Left lobe of liver (tissue), 2 donors: Measurements from ENCODE around the gene MXRA7. TPM values are rescaled to one million over a fixed set of nuclear protein-coding genes. Genes with fewer than 3 reads are reported as not detected.
A peak's percentile ranks its signal among the peaks of the same experiment; 100 is the strongest.

ENCODE experiments used
- ATAC-seq: fragments of 200-7000 bp; cut with Tn5 transposase; one replicate; pipeline ENCODE4 v1.9.1; 2020; ENCODE audit warnings: mild to moderate bottlenecking, moderate library complexity
- DNase-seq: peaks from one replicate; pipeline ENCODE4 v3.0.0-alpha.2; 2020; ENCODE audit warnings: low spot score
- total RNA-seq: library from RNA; stranded (reverse); gene quantifications from one replicate; pipeline ENCODE4 v1.2.1, GENCODE V29; 2021
- donor health status: DM: no; HTN: no; CAD: no; lungs with moderate emphysema.
- donor health status: DM: no; HTN: yes; CAD: no.

The MXRA7 gene
- total RNA-seq, 1 donor from 2014 or later = 9.3 TPM

DNA sequence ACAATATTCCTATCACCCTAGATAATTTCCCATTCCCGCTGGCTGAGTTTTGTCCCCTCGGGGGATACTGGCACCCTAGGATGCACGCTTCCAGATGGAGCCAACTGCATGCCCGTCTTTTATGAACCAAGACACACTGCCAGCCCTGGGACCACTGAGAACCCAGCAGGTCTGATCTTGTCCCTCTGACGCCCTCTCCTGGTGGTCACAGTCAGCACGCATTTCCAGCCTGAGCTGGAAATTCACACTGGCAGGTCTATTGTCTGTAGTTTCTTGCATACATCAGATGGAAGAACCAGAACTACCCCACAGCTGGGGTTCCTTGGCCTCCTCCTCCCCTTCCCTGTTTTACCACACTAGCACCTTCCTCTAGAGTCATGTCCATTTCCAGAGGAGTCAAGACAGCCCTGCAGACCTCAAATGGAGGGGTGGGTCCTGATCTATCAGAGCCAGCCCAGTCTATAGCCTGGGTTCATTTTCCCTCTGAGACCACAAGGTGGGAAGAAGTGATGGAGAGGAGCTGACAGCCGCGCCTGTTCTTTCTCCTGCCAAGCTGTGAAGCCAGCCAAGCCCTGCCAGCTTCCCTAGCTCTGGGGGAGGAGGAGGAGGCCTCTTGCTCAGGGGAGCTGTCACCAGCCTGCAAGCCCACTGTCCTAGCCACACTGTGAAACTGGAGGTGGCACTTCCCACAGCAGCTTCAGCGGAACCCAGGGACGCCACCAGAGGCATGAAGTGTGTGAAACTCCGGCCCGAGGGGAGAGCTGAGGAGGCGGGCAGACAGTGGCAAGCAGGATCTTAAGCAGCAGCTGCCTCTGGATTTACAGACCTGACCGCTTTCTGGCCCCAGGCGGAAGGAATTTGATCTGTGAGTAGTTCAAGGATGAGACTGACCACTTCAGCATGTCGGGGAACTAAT, 29.3 kb downstream of the MXRA7 start:
- peak; percentile 62 for DNase-seq
- peak; percentile 78 for ATAC-seq

DNA sequence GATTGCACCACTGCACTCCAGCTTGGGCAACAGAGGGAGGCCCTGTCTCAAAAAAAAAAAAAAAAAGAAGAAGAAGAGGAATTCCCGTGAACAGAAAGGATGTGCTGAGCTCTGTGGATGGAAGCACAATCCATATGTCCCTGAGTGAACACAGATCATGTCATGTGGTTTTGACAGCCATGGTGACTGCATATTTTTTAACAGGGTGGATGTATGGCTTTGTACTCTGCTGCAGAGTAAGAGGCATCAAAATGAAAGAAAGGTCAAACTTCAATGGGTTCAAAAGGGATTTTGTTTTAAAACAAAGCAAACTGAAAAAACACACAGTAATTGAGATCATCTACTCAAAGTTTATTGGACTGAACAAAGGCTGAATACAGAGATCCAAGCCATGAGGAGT, 31.5 kb downstream of the MXRA7 start:
- DNase-seq = no peak
- ATAC-seq = no peak

DNA sequence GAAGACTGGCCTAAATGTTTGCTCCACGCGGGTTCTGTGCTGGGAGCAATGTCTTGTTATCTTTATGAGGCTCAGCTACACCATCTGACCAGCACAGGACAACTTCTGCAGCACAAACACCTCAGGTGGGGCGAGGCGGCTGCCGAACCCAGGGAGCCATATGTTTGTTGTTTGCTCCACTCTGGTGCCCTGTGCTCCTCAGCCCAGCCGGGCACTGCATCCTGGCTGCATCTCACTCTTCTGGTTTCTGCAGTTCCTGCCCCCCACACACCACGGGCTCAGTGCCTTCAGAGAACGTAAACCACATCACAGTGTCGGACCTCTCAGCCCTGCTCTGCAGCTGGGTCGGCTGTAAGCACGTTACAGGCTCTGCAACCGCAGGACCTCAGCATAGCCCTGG, 32.4 kb downstream of the MXRA7 start:
- DNase-seq = no peak

DNA sequence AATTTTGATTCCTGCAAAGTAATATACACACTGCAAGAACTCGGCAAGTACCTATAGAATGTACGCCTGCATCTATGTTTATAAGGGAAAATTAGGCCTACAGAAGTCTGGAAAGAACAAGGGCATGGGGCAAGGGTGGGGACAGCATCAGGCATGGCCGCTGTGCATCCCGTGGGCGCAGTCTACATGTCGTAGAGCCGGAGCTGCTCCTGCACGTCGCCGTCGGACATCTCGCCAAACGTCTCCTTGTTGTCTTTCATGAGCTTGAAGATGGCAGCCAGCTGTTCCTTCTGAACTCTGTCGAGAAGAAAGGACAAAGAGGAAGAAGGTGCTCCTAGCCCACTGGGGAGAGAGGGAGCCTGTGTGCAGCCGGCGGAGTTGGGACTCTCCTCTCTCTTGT, 33.4 kb downstream of the MXRA7 start:
- ATAC-seq (no peak), DNase-seq (no peak)

More for the DNA sequence above, 32.4 kb downstream of the MXRA7 start:
- no peak for ATAC-seq

DNA sequence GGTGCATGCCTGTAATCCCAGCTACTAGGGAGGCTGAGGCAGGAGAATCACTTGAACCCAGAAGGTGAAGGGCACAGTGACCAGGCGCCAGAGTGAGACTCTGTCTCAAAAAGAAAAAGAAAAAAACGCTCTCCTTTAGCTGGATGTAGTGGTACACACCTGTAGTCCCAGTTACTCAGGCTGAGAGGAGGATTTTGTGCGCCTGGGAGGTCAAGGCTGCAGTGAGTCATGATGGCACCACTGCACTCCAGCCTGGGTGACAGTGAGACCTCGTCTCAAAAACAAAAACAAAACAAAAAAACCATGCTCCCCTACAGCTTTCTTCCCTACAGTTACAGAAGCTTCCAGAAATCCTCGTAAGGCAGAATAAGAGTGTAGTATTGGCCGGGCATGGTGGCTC, 34.1 kb downstream of the MXRA7 start:
- ATAC-seq = no peak

DNA sequence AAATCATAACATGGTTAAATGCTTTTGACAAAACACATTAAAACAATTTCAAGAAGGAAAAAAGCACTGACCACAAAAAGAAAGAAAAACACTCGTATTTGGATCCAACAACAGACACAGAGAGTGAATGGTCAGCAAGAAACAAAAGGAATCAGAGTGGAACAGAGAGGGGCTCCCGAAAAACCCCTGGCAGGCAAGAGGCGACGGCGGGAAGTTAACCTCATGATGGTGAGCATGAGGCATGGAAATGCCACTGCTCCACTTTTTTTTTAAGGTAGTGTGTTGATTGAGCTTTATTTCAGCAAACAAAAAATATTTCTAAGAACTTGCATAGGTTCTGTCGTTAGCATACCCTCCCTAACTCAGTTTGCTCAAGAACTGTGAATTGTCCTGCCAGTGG, 35.1 kb downstream of the MXRA7 start:
- no peak for ATAC-seq
- no peak for DNase-seq

More for the DNA sequence above, 34.1 kb downstream of the MXRA7 start:
- DNase-seq = no peak

DNA sequence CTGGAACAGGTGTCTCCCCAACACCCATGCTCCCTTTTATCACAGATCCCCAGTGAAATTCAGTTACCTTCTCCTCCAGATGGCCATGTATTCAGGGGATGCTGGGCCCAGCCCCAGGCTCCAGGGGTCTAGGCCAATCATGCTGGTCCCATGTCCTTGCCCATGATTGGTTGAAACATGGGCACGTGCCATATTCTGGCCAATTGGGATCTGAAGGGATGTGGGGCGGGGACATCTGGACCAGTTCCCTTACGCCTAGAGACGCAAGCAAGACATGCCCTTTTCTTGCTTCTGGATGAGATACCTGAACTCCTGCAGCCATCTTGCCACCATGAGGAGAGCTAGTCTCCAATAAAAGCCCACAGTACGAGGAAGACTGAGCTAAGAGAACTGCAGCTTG, 36.2 kb downstream of the MXRA7 start:
- DNase-seq (no peak), ATAC-seq (no peak)

DNA sequence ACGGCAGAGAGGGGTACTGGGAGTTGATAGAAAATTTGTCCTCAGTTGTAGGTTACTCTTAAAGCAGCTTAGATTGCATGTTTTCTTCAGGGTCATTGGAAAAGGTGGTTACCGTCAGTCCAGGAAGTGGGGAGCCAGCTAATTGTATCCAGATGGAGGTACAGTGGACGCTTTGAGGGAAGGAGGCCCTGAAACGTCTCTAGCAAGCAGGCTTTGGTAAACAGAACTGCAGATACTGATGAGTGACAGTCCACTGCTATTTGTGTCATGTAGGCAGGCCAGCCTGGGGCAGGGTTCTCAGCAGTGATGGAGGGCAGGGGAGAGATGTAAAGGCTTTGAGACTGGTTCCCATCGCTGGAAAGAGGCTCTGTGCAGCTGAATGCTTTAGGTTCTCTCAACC, 37.0 kb downstream of the MXRA7 start:
- ATAC-seq = no peak
- DNase-seq = no peak

DNA sequence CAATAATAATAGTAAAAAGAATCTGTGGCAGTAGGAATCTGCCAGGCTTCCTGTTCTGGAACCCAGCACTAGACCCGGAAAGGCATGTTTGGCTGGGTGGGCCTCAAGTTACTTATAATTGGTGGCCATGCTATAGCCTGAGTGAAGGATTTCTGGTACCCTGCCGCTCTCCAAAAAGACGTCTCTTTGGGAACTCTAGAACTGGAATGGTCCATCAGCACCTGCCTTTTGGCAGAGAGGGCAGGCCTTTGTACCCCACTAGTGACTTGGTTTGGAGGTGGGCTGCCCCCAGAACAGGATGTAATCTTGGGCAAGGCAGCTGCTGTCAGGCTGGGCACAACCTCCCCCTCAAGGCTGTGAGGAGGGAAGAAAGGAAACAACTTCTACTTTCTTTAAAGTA, 37.9 kb downstream of the MXRA7 start:
- DNase-seq = no peak
- no peak for ATAC-seq

DNA sequence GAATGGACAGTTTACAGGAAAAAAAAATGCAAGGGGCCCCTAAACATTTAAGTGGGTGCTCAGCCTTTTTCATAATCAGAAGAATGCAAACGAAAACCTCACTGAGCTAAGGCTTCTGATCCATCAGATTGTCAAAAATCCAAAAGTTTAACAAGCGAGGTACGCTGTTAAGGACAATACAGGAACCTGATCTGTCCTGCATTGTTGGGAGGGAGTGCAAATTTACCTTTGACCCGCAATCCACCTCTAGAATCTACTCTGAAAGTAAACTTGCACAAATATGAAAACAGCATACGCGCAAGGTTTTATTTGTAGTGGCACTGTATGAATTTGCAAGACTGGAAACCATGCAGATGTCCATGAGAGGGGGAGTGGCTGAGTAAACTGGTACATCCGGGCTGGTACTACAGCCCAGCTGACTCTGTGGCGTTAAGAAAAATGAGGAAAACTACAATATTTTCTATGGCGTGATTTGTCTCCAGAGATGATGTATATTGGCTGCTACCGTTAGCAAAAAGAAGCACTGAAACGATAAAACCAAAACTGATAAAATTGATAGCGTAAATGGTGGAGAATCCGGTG, 38.4 kb downstream of the MXRA7 start:
- DNase-seq (no peak), ATAC-seq (peak; percentile 33)

DNA sequence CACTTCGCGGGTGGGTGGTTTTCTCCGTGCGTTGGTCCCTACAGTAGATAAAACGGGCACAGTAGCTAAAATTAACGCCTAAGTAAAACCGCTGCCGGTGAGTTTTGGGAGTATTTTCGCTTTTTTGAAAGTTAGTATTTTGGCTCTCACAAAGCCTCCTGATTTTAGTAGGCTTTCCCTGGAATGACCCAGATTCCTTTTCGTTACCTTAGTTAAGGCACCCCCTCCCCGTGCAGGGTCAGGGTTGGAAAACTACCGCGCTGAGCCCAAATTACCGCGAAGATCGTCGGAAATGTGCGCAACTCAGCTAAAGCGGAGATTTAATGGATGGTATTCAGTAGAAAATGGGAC, 38.9 kb downstream of the MXRA7 start:
- no peak for DNase-seq
- ATAC-seq = peak; percentile 3

DNA sequence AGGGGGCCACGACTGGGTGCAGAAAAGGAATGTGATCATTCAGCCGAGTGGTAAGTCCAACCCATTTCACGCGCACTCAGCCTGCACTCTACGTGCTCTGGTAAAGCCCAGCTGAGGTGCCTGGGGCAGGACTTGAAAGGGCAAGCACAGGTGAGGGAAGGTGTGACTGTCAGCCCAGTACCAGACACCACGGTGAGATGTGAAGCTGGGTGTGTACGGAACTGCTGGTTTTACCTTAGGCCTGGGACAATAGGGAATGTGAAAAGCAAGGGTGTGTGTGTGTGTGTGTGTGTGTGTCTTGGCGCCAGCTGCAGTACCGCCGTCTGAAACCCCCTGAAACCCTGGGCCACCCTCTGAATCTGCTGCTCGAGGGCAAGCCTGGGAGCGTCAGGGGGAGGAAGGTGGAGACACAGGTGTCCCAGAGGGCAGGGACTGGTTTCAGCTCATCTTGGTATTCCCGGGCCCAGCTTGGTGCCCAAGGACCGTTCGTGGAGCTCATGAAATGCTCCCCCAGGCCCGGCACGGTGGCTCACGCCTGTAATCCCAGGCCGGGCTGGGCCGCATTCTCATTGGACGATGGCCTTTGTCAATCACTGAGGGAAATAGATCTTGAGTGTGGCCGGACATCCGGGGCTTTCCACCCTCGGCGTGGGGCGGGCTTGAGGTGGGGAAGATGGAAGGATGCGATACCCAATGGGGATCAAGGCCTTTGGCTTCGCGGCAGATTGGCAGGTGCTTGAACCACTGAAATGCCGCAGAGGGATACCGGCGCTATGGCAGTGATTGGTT, 39.4 kb downstream of the MXRA7 start:
- ATAC-seq = peak; percentile 97
- peak; percentile 100 for DNase-seq

DNA sequence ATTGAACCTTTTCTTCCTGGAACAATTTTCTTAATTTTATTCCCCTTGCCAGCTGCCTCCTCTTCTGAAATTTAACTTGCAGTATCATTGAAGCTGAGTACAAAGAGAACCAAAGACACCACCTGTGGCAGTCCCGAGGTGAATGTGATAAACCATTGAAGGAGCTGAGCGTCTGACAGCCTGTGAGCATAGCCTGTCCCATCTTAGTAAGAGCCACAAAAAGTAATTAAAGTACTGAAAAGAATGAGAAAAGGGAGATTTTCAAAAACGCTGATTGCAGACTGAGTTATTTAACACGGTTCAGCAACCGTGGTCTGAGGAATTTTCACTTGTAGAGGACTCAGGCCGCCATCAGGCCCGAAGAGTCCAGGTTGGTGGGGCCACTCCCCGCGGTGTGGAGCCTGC, 40.0 kb downstream of the MXRA7 start:
- ATAC-seq (no peak), DNase-seq (no peak)

DNA sequence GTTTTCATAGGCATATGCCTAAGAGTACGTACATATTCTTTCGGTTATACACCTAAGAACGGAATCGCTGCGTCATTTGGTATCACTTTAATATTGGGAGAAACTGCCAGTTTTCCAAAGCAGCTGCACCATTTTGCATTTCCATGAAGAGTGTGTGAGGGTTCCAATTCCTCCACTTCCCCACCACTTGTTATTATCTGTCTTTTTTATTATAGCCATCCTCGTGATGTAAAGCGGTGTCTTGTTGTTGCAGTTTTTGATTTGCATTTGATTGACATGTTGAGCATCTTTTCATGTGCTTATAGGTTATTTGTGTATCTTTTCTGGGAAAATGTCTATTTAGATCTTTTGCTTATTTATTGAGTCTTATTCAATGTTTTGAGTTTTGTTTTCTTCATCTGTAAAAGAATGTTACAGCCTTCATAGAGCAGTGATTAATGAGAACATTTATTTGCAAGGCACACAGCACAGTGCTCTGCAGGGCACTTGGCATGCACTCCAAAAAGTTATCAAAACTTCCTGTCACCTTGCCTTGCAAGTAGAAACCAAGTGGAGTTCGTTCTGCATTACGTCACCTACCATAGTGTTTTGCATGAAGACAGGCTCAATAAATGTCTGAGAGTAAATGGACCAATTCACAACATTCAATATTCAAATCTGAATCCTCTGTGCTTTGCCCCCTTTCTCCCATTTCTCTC, 40.6 kb downstream of the MXRA7 start:
- DNase-seq (no peak), ATAC-seq (no peak)

DNA sequence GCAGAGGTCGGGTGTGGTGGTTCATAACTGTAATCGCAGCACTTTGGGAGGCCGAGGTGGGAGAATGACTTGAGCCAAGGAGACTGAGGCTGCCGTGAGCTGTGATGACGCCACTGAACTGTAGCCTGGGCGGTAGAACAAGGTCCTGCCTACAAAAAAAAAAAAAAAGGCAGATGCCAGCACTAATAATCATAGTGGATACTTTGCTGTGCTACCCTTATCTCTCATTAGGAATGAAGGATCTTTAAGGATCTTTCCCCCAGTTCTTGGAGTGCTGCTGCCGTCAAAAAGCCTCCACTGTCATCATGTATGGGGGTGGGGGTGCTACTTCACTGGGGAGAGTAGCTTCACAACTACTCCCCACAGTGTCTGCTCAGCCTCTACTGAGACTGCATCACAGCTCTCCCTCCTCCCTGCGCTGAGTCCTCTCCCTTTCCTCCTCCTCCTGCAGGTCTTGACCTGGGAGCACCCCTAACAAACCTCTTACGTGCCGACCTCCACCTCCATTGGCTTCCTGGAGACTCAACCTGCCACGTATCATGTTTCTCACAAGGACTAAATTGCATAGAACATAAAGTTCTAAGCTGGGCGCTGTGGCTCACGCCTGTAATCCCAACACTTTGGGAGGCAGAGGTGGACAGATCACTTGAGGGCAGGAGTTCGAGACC, 42.8 kb downstream of the MXRA7 start:
- no peak for DNase-seq
- no peak for ATAC-seq

DNA sequence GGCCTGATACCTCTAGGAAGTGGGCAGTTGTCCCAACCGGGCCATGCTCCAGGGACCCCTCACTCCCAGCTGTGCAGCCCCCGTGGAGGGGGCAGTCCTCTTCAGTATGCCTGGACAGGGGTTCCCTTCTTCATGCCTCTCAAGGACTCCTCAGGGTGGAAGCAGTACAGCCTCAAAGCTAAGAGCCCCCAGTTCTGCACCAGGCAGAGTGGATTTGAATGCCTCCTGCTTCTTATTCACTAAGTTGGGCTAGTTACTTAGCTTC, 43.3 kb downstream of the MXRA7 start:
- ATAC-seq (no peak), DNase-seq (no peak)

DNA sequence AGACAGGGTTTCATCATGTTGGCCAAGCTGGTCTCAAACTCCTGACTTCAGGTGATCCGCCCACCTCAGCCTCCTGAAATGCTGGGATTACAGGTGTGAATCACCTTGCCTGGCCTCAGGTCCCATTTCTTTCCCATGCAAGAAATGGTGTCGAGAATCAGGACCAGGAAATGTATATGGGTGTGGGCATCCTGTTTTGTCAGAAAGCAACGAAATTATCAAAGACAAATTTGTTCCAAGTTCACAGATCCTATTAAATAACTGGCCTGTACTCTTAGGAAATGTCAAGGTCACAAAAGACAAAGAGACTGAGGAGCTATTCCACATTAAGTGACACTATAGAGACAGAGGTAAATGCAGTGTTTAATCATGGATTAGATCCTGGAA, 50.1 kb downstream of the MXRA7 start:
- ATAC-seq = peak; percentile 14

DNA sequence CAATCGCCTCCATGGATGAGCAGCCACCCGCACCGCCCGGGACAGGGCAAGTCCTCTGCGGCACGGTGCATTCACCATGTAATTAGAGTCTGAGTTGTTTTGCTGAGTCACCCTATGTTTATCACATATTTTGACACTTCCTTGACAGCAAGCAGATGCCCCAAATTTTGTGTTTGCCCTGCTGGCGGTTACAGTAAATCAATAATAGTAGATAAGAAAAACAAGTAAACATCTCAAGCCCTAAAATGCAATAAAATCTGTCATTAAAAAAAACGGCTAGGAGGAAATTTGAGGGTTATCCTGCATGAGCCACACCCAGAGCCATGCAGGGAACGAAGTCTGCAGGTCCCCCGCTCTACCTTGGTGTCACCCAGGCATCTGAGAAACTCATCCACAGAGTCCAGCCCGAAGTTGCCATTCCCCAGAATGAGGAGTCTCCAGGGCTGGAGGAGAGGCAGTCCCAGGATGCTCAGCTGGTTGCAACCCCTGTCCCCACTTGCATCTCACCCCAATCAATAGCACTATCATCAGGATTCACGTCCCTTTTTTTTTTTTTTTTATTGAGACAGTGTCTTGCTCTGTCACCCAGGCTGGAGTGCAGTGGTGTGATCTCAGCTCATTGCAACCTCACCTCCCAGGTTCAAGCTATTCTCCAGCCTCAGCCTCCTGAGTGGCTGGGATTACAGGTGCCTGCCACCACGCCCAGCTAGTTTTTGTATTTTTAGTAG, 50.7 kb downstream of the MXRA7 start:
- ATAC-seq (peak; percentile 85), DNase-seq (no peak)

More for the DNA sequence above, 50.1 kb downstream of the MXRA7 start:
- no peak for DNase-seq

DNA sequence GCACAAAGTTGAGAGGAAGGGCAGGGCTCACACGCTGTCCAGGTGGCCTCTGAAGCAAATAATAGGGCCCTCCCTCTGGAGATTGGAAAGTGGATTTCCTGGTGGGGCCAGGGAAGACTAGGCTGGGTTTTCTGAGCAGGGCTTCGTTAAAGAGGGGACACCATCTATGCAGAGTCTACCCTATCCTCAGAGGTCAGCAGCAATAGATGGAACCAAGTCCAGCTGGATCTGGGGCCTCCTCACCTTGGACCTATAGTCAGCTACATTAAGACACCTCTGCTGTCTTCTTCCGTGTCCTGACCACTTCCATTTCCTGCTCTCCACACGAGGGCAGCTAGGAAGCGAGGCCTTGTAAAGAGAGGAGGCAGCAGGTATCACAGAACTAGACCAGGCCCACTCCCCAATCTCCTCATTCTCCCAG, 52.5 kb downstream of the MXRA7 start:
- DNase-seq (no peak), ATAC-seq (no peak)
